Esophagus squamous epithelium (tissue), 4 donors: ENCODE results near the gene HIPK2.

Experiments used
- CTCF ChIP-seq, 6 experiments: fragments of 450-650 bp in 4 of 6; fragments of 200-600 bp in 2 of 6; sonication (generic) in 2 of 6; IDR thresholded peaks; one replicate each; pipeline ENCODE4 v1.5.1; 2016 to 2019; ENCODE audit warnings: antibody characterized with exemption in 6 of 6, mild to moderate bottlenecking in 4 of 6, moderate library complexity in 4 of 6
- POLR2A ChIP-seq, 4 donors: fragments of 450-650 bp; IDR thresholded peaks; one replicate each; pipeline ENCODE4 v1.6.1; 2017; ENCODE audit warnings: antibody characterized with exemption in 4 of 4, mild to moderate bottlenecking in 4 of 4, moderate library complexity in 3 of 4

- TF ChIP-seq CTCF (IDR thresholded peaks at IDR 0.05) (no peak), POLR2A (IDR thresholded peaks at IDR 0.05) (no peak)
These were observed 195.6 kb downstream of the HIPK2 start for GRCh38 chr7:139582130-139582650.
